OCI-LY3 (cell line): ENCODE data around the gene TPCN1.

Experiments used
- CTCF ChIP-seq: fragments of 200-600, 300-600 bp; sonication (generic); IDR thresholded peaks from 2 replicates; pipeline ENCODE4 v1.5.1; 2014; ENCODE audit warnings: antibody characterized with exemption, low read length, low read depth
- EZH2phosphoT487 ChIP-seq: fragments of 200-600 bp; shearing (Covaris generic); IDR thresholded peaks from 2 replicates; pipeline ENCODE4 v1.6.1; 2018; ENCODE audit warnings: antibody characterized with exemption, mixed run types, low read depth

GRCh38 chr12:113269257-113269943 lies 48.1 kb downstream of the TPCN1 start:
- TF ChIP-seq CTCF, result no peak
- TF ChIP-seq EZH2phosphoT487, result no peak
